ENCODE data around the gene ZNF592. TPM values are rescaled to one million over a fixed set of nuclear protein-coding genes. Genes with fewer than 3 reads are reported as not detected.

The ZNF592 gene
- total and polyA plus RNA-seq, 9 of the 15 experiments (the other 6 are each of a cell fraction or from before 2014, with no cell fraction given), result 0.88 to 23.8 (median 7.4) TPM

- TF ChIP-seq, protein P1, sequence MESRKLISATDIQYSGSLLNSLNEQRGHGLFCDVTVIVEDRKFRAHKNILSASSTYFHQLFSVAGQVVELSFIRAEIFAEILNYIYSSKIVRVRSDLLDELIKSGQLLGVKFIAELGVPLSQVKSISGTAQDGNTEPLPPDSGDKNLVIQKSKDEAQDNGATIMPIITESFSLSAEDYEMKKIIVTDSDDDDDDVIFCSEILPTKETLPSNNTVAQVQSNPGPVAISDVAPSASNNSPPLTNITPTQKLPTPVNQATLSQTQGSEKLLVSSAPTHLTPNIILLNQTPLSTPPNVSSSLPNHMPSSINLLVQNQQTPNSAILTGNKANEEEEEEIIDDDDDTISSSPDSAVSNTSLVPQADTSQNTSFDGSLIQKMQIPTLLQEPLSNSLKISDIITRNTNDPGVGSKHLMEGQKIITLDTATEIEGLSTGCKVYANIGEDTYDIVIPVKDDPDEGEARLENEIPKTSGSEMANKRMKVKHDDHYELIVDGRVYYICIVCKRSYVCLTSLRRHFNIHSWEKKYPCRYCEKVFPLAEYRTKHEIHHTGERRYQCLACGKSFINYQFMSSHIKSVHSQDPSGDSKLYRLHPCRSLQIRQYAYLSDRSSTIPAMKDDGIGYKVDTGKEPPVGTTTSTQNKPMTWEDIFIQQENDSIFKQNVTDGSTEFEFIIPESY (CRISPR knock-in tag; IDR thresholded peaks at IDR 0.05), result peak; percentile 61; the same call in 1 of the 2 replicates
- TF ChIP-seq DIDO1 (tag; IDR thresholded peaks at IDR 0.05; ENCODE audit: low read depth), result peak; percentile 95
- TF ChIP-seq RBM22 (IDR thresholded peaks at IDR 0.05; ENCODE audit: low read depth, low read length, poor library complexity, severe bottlenecking), result peak; percentile 47
- no peak for TF ChIP-seq MCM3 (IDR thresholded peaks at IDR 0.05)
- peak; percentile 76 for TF ChIP-seq FIP1L1 (IDR thresholded peaks at IDR 0.05; ENCODE audit: low read depth, low read length, poor library complexity, severe bottlenecking)
- no peak for TF ChIP-seq IRF2 (CRISPR knock-in tag; IDR thresholded peaks at IDR 0.05)
- no peak for TF ChIP-seq ETV6 (IDR thresholded peaks at IDR 0.05; ENCODE audit: borderline replicate concordance in 1 of 2, low read depth in 2 of 2, low read length in 1 of 2)
- TF ChIP-seq ETV6 (CRISPR knock-in tag; IDR thresholded peaks at IDR 0.05; ENCODE audit: borderline replicate concordance), result no peak
- TF ChIP-seq, protein P2, sequence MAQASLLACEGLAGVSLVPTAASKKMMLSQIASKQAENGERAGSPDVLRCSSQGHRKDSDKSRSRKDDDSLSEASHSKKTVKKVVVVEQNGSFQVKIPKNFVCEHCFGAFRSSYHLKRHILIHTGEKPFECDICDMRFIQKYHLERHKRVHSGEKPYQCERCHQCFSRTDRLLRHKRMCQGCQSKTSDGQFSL (CRISPR knock-in tag; IDR thresholded peaks at IDR 0.05), result peak; percentile 38
- TF ChIP-seq, protein P2 (tag; IDR thresholded peaks at IDR 0.05), result no peak
- TF ChIP-seq, protein P3, sequence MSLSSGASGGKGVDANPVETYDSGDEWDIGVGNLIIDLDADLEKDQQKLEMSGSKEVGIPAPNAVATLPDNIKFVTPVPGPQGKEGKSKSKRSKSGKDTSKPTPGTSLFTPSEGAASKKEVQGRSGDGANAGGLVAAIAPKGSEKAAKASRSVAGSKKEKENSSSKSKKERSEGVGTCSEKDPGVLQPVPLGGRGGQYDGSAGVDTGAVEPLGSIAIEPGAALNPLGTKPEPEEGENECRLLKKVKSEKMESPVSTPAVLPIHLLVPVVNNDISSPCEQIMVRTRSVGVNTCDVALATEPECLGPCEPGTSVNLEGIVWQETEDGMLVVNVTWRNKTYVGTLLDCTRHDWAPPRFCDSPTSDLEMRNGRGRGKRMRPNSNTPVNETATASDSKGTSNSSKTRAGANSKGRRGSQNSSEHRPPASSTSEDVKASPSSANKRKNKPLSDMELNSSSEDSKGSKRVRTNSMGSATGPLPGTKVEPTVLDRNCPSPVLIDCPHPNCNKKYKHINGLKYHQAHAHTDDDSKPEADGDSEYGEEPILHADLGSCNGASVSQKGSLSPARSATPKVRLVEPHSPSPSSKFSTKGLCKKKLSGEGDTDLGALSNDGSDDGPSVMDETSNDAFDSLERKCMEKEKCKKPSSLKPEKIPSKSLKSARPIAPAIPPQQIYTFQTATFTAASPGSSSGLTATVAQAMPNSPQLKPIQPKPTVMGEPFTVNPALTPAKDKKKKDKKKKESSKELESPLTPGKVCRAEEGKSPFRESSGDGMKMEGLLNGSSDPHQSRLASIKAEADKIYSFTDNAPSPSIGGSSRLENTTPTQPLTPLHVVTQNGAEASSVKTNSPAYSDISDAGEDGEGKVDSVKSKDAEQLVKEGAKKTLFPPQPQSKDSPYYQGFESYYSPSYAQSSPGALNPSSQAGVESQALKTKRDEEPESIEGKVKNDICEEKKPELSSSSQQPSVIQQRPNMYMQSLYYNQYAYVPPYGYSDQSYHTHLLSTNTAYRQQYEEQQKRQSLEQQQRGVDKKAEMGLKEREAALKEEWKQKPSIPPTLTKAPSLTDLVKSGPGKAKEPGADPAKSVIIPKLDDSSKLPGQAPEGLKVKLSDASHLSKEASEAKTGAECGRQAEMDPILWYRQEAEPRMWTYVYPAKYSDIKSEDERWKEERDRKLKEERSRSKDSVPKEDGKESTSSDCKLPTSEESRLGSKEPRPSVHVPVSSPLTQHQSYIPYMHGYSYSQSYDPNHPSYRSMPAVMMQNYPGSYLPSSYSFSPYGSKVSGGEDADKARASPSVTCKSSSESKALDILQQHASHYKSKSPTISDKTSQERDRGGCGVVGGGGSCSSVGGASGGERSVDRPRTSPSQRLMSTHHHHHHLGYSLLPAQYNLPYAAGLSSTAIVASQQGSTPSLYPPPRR (CRISPR knock-in tag; IDR thresholded peaks at IDR 0.05; ENCODE audit: borderline replicate concordance), result peak; percentile 21; the same call in 1 of the 2 replicates
- no peak for TF ChIP-seq KAT2B (IDR thresholded peaks at IDR 0.05; ENCODE audit: low read depth, low read length)
- TF ChIP-seq SNIP1 (IDR thresholded peaks at IDR 0.05; ENCODE audit: low read depth), result 0 out of 2 replicates have a peak, but pooled peaks have one; percentile 45
- no peak for TF ChIP-seq HOXB6 (CRISPR knock-in tag; IDR thresholded peaks at IDR 0.05; ENCODE audit: borderline replicate concordance)
- TF ChIP-seq, protein P4, sequence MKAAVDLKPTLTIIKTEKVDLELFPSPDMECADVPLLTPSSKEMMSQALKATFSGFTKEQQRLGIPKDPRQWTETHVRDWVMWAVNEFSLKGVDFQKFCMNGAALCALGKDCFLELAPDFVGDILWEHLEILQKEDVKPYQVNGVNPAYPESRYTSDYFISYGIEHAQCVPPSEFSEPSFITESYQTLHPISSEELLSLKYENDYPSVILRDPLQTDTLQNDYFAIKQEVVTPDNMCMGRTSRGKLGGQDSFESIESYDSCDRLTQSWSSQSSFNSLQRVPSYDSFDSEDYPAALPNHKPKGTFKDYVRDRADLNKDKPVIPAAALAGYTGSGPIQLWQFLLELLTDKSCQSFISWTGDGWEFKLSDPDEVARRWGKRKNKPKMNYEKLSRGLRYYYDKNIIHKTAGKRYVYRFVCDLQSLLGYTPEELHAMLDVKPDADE (conservative IDR thresholded peaks at IDR 0.05; ENCODE audit: control insufficient read depth, low read depth, low read length), result peak; percentile 90
- TF ChIP-seq THAP7 (CRISPR knock-in tag; IDR thresholded peaks at IDR 0.05), result no peak
- no peak for TF ChIP-seq BRD4 (IDR thresholded peaks at IDR 0.05)
- TF ChIP-seq NFXL1 (CRISPR knock-in tag; IDR thresholded peaks at IDR 0.05), result no peak
Observed at GRCh38 chr15:84716036-84716732, 32.2 kb upstream of the ZNF592 start, which contains the start of gene SEC11A (continued).

All from K562 (cell line).